ENCODE results near the gene PPP1CC. TPM values are rescaled to one million over a fixed set of nuclear protein-coding genes. Genes with fewer than 3 reads are reported as not detected.
A peak's percentile ranks its signal among the peaks of the same experiment; 100 is the strongest.

The PPP1CC gene
- total RNA-seq = 100 to 1,000 TPM; 140 to 143 TPM

- peak within 1 kb of the TSS; percentile 99 for H3K4me3 Mint-ChIP-seq
- peaks cover 11% of the 10 kb centered on the region for H3K36me3 Mint-ChIP-seq
- no peaks in the 10 kb centered on the region for H3K27me3 Mint-ChIP-seq
- no peaks in the 10 kb centered on the region for H3K9me3 Mint-ChIP-seq
- H3K27ac Mint-ChIP-seq = peak within 1 kb of the TSS; percentile 87 to 94
- ATAC-seq (peak; percentile 97 to 99), DNase-seq (ENCODE audit: low spot score) (peak; percentile 95)
- H3K4me1 Mint-ChIP-seq (ENCODE audit: low read depth in 2 of 2) = peaks cover 43 to 45% of the 10 kb centered on the region in 2 donors
Measured at GRCh38 chr12:110742718-110743570, at the start of gene PPP1CC. TSS of gene PPP1CC (minus strand) at chr12:110742891. CDS start at chr12:110742707, 184 bp downstream.

GRCh38 chr12:110791589-110791988, 48.9 kb upstream of the PPP1CC start:
- H3K4me3 Mint-ChIP-seq = no peak overlapping the region
- DNase-seq (ENCODE audit: low spot score) (no peak), ATAC-seq (no peak)
- H3K36me3 Mint-ChIP-seq = no peaks in the 10 kb centered on the region
- peaks cover 4 to 5% of the 10 kb centered on the region in 2 donors for H3K27me3 Mint-ChIP-seq
- H3K9me3 Mint-ChIP-seq = no peaks in the 10 kb centered on the region
- H3K4me1 Mint-ChIP-seq (ENCODE audit: low read depth in 2 of 2) = no peaks in the 10 kb centered on the region
- H3K27ac Mint-ChIP-seq = no peak overlapping the region

- DNase-seq (ENCODE audit: low spot score) = no peak
Measured at GRCh38 chr12:110790301-110790700, 47.6 kb upstream of the PPP1CC start.

GRCh38 chr12:110786012-110786411, 43.3 kb upstream of the PPP1CC start:
- ATAC-seq (no peak), DNase-seq (ENCODE audit: low spot score) (no peak)
- no peaks in the 10 kb centered on the region for H3K4me1 Mint-ChIP-seq (ENCODE audit: low read depth in 2 of 2)
- no peak overlapping the region for H3K27ac Mint-ChIP-seq
- H3K36me3 Mint-ChIP-seq = no peaks in the 10 kb centered on the region
- H3K9me3 Mint-ChIP-seq = no peaks in the 10 kb centered on the region
- H3K4me3 Mint-ChIP-seq = no peak overlapping the region
- H3K27me3 Mint-ChIP-seq = peaks cover 0 to 10% of the 10 kb centered on the region in 2 donors

More at GRCh38 chr12:110790301-110790700, 47.6 kb upstream of the PPP1CC start:
- Mint-ChIP-seq H3K9me3 (no peaks in the 10 kb centered on the region), H3K36me3 (no peaks in the 10 kb centered on the region), H3K27ac (no peak overlapping the region), H3K4me1 (ENCODE audit: low read depth in 2 of 2) (no peaks in the 10 kb centered on the region), H3K4me3 (no peak overlapping the region), H3K27me3 (peaks cover 0 to 5% of the 10 kb centered on the region in 2 donors)
- no peak for ATAC-seq

GRCh38 chr12:110785240-110785639, 42.5 kb upstream of the PPP1CC start:
- no peaks in the 10 kb centered on the region for H3K4me1 Mint-ChIP-seq (ENCODE audit: low read depth in 2 of 2)
- DNase-seq (ENCODE audit: low spot score) (no peak), ATAC-seq (no peak)
- H3K9me3 Mint-ChIP-seq = no peaks in the 10 kb centered on the region
- H3K27ac Mint-ChIP-seq = no peak overlapping the region
- no peaks in the 10 kb centered on the region for H3K36me3 Mint-ChIP-seq
- H3K4me3 Mint-ChIP-seq = no peak overlapping the region
- peaks cover 0 to 10% of the 10 kb centered on the region in 2 donors for H3K27me3 Mint-ChIP-seq

GRCh38 chr12:110782922-110783321, 40.2 kb upstream of the PPP1CC start:
- DNase-seq (ENCODE audit: low spot score) = no peak
- Mint-ChIP-seq H3K27ac (no peak overlapping the region), H3K9me3 (no peaks in the 10 kb centered on the region), H3K4me1 (ENCODE audit: low read depth in 2 of 2) (peaks cover 0 to 5% of the 10 kb centered on the region in 2 donors), H3K4me3 (no peak overlapping the region), H3K36me3 (no peaks in the 10 kb centered on the region), H3K27me3 (peaks cover 13 to 19% of the 10 kb centered on the region in 2 donors)
- ATAC-seq = no peak

GRCh38 chr12:110782094-110782493, 39.4 kb upstream of the PPP1CC start:
- Mint-ChIP-seq H3K36me3 (no peaks in the 10 kb centered on the region), H3K4me3 (no peak overlapping the region), H3K4me1 (ENCODE audit: low read depth in 2 of 2) (peaks cover 0 to 5% of the 10 kb centered on the region in 2 donors), H3K27me3 (peaks cover 13 to 19% of the 10 kb centered on the region in 2 donors), H3K27ac (no peak overlapping the region), H3K9me3 (no peaks in the 10 kb centered on the region)
- ATAC-seq (no peak), DNase-seq (ENCODE audit: low spot score) (no peak)

- DNase-seq (ENCODE audit: low spot score) (no peak), ATAC-seq (no peak)
- Mint-ChIP-seq H3K9me3 (no peaks in the 10 kb centered on the region), H3K4me1 (ENCODE audit: low read depth in 2 of 2) (peaks cover 5 to 12% of the 10 kb centered on the region in 2 donors), H3K27ac (peak overlapping the region in 1 of 2 donors; percentile 3), H3K36me3 (no peaks in the 10 kb centered on the region), H3K4me3 (no peak overlapping the region), H3K27me3 (peaks cover 13 to 19% of the 10 kb centered on the region in 2 donors)
Measured at GRCh38 chr12:110780448-110780847, 37.8 kb upstream of the PPP1CC start.

- Mint-ChIP-seq H3K4me1 (ENCODE audit: low read depth in 2 of 2) (peaks cover 5 to 12% of the 10 kb centered on the region in 2 donors), H3K27ac (peak overlapping the region in 1 of 2 donors; percentile 3), H3K27me3 (peaks cover 13 to 18% of the 10 kb centered on the region in 2 donors), H3K36me3 (no peaks in the 10 kb centered on the region), H3K4me3 (no peak overlapping the region), H3K9me3 (no peaks in the 10 kb centered on the region)
- DNase-seq (ENCODE audit: low spot score) (no peak), ATAC-seq (no peak)
Measured at GRCh38 chr12:110778833-110779577, 36.3 kb upstream of the PPP1CC start.

- Mint-ChIP-seq H3K27me3 (peaks cover 12 to 13% of the 10 kb centered on the region in 2 donors), H3K27ac (peak overlapping the region; percentile 22 to 69), H3K4me3 (peak overlapping the region; percentile 37), H3K4me1 (ENCODE audit: low read depth in 2 of 2) (peaks cover 5 to 12% of the 10 kb centered on the region in 2 donors), H3K9me3 (no peaks in the 10 kb centered on the region), H3K36me3 (no peaks in the 10 kb centered on the region)
- DNase-seq (ENCODE audit: low spot score) (no peak), ATAC-seq (peak in 1 of 2 donors; percentile 59)
Measured at GRCh38 chr12:110776410-110776809, 33.7 kb upstream of the PPP1CC start.

- Mint-ChIP-seq H3K9me3 (no peaks in the 10 kb centered on the region), H3K27me3 (peaks cover 12 to 13% of the 10 kb centered on the region in 2 donors), H3K4me1 (ENCODE audit: low read depth in 2 of 2) (peaks cover 5 to 12% of the 10 kb centered on the region in 2 donors), H3K4me3 (peak overlapping the region; percentile 37), H3K36me3 (no peaks in the 10 kb centered on the region), H3K27ac (peak overlapping the region; percentile 22 to 69)
- ATAC-seq (no peak), DNase-seq (ENCODE audit: low spot score) (no peak)
Measured at GRCh38 chr12:110775997-110776396, 33.3 kb upstream of the PPP1CC start.

- Mint-ChIP-seq H3K9me3 (no peaks in the 10 kb centered on the region), H3K4me1 (ENCODE audit: low read depth in 2 of 2) (peaks cover 4 to 12% of the 10 kb centered on the region in 2 donors), H3K27ac (no peak overlapping the region), H3K36me3 (no peaks in the 10 kb centered on the region), H3K4me3 (no peak overlapping the region), H3K27me3 (peaks cover 10 to 13% of the 10 kb centered on the region in 2 donors)
- DNase-seq (ENCODE audit: low spot score) (no peak), ATAC-seq (no peak)
Measured at GRCh38 chr12:110774824-110775223, 32.1 kb upstream of the PPP1CC start.

- no peak for DNase-seq (ENCODE audit: low spot score)
- Mint-ChIP-seq H3K36me3 (no peaks in the 10 kb centered on the region), H3K4me3 (no peak overlapping the region), H3K4me1 (ENCODE audit: low read depth in 2 of 2) (no peaks in the 10 kb centered on the region), H3K27ac (no peak overlapping the region), H3K9me3 (no peaks in the 10 kb centered on the region), H3K27me3 (peaks cover 5 to 7% of the 10 kb centered on the region in 2 donors)
- ATAC-seq = no peak
Measured at GRCh38 chr12:110768960-110769359, 26.3 kb upstream of the PPP1CC start.

- peaks cover 0 to 4% of the 10 kb centered on the region in 2 donors for H3K4me1 Mint-ChIP-seq (ENCODE audit: low read depth in 2 of 2)
- H3K27me3 Mint-ChIP-seq = peaks cover 5 to 7% of the 10 kb centered on the region in 2 donors
- DNase-seq (ENCODE audit: low spot score) (no peak), ATAC-seq (no peak)
- no peaks in the 10 kb centered on the region for H3K9me3 Mint-ChIP-seq
- no peak overlapping the region for H3K27ac Mint-ChIP-seq
- H3K4me3 Mint-ChIP-seq = no peak overlapping the region
- no peaks in the 10 kb centered on the region for H3K36me3 Mint-ChIP-seq
Measured at GRCh38 chr12:110767863-110768262, 25.2 kb upstream of the PPP1CC start.

Data from natural killer cell treated with Interleukin-12 subunit alpha and Interleukin-12 subunit beta and Interleukin-15 and Interleukin-18, amount 100 ng/mL, for 72 hours (primary cell).